DMS53 treated with DMSO at 0.1 percent for 48 hours (cell line): ENCODE data around the gene LAMA5.

Source experiments
- DNase-seq: peaks from one replicate; lab custom pipeline; 2025; ENCODE audit not compliant: unreplicated experiment; lab: John Stamatoyannopoulos, UW

The LAMA5 gene

GRCh38 chr20:62305149-62305764 lies 61.9 kb downstream of the LAMA5 start:
- DNase-seq = no peak

- DNase-seq = no peak
Measured at GRCh38 chr20:62304331-62305148, 62.6 kb downstream of the LAMA5 start.

GRCh38 chr20:62303340-62304226 lies 63.5 kb downstream of the LAMA5 start:
- DNase-seq = no peak

GRCh38 chr20:62303062-62303339 lies 64.1 kb downstream of the LAMA5 start:
- DNase-seq = no peak

DNA sequence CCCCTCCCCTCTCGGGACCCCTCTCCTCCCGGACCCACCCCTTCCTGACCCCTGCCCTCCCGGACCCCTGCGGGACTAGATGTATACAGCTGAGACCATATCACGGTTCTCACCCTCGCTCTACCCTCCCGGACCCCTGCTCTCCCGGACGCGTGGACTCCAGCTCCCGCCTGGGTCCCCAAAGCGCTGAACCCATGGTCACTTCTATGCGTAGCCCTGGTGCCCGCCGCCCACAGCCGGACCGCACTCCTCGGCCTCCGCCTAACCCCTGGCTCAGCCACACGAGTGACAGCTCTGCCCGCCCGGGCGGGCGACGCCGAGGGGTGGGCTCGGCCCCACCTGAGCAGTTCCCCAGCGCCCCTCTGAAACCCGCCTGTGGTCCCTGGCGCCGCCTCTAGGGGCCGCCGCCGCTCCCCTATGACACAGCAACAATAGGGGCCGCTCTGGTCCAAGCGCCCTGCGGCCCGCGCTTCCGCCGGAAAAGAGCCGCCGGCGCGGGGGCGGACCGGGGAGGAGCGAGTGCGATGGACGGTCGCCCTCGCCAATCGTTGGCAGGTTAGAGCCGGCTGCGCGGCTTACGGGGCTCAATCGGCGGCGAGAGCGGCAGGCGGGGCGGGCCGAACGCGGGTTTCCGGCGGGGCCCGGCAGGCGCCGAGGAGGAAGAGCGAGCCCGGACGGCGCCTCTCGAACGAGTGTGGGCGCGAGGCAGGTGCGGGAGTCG lies 64.6 kb downstream of the LAMA5 start, which contains the start of gene ADRM1:
ADRM1 (plus strand) TSS at position 657 of the 721 bp plus-strand sequence. CDS start 572 bp downstream, outside the sequence.
- peak; percentile 89 for DNase-seq

DNA sequence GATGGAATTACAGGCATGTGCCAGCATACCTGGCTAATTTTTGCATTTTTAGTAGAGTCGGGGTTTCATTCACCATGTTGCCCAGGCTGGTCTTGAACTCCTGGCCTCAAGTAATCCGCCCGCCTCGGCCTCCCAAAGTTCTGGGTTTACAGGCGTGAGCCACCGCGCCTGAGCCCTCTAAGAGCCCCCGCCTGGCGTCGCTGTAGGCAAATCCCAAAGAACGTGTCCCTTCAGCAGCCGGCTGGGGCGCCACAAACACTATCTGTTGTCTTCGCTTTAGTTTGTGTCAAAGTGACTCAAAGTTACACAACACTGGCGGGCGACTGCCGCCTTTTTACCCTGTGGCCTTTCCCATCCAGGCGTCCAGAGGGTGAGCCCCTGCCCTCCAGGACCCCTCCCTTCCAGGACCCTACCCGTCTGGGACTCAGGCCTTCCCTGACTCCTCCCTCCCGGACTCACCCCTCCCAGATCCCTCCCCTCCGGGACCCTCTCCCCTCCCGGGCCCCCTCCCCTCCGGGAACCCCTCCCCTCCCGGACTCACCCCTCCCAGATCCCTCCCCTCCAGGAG lies 65.3 kb downstream of the LAMA5 start:
- DNase-seq = peak; percentile 91

DNA sequence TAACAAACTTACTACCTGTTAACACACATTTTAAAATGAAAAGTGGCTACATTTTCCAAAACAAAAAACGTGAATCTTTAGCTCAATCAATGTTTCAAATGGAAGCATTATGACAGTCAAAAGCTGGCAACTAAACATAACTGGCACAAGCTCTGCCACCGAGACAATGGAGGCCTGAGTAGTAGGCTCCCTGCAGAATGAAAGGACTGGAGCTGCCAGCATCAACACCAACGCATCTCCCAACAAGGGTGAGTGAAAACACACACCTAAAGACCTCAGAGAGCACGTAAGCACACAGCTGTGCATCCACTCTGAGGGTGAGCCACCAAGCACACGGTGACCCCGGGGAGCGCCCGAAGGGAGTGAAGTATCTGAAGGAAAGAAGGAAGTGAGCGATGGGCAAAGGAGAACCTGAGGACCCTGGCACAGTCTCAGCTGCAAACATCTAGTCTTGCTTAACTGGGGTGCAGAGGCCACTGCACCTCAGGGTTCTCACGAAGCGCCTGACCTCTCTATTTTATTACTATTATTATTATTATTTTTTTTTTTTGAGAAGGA lies 65.9 kb downstream of the LAMA5 start:
- no peak for DNase-seq

GRCh38 chr20:62300319-62300718 lies 66.8 kb downstream of the LAMA5 start:
- DNase-seq = no peak

DNA sequence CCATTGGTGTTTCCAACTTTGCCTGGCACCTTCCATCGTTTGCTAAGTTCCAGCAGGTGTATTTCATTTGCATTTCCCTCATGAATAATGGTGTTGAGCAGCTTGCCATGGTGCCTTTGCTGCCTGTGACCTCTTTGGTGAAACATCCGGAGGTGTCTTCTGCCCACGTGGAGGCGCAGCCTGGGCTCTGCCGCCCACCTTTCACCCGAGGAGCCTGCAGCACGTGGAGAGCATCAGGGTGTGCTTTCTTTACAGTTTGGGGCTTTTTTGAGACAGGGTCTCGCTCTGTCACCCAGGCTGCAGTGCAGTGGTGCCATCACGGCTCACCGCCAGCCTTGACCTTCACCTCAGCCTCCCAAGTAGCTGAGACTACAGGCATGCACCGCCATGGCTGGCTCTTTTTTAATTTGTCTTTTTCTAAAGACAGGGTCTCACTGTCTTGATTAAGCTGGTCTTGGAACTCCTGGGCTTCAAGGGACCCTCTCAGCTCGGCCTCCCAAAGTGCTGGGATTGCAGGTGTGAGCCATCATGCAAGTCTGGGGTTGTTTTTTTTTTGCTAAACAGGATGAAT lies 67.4 kb downstream of the LAMA5 start:
- no peak for DNase-seq

GRCh38 chr20:62298577-62299249 lies 68.4 kb downstream of the LAMA5 start:
- no peak for DNase-seq

- DNase-seq = no peak
Measured at GRCh38 chr20:62297449-62298227, 69.5 kb downstream of the LAMA5 start.

GRCh38 chr20:62296724-62297448 lies 70.2 kb downstream of the LAMA5 start:
- no peak for DNase-seq

GRCh38 chr20:62294516-62294915 lies 72.6 kb downstream of the LAMA5 start:
- DNase-seq = no peak

DNA sequence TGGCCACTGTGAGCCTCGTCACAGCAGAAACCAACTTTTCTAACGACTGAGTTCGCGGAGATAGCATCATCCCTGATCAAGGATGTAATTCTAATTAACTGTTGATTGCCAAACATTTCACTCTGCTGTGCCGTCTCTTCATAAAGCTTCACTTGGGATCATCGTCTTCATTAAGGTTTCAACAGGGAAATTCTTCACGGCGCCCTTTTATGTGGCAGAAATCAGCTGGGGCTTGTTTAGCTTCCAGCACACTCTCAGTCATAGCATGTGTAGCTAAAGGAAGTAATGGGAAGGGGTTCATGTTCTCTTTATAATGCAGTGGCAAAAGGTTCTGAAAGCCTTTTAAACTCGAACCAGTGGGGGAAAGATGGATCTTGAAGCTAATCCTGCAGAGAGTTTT lies 73.2 kb downstream of the LAMA5 start:
- DNase-seq = no peak

DNA sequence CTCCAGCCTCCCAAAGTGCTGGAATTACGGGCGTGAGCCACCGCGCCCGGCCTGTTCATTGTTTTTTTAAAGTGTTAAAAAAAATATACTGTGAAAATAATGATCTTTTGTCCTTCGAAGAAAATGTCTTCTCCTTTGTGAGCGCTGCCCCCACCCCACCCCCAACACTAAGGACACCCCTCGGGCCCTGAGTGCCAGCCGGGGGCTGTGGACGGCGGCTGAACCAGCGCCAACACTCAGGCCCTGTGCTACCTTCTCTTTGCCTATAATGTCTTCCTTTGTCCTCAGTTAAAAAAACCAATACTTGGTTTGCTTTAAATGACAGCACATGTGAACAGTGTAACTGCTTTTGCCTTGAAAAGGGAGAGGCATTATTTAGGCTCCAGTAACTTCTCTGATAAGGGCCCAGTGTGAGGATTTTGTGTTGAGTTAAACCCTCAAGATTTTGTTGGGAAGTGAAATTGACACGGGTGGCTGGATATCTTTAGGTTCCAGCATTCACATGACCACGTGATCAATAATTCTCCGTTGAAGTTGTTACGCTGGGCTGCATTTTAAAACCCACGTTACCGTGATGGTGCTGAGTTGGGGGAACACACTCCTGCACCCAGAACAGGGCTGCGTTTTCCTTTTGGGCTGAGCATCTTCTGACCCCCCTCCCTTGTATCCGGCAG lies 73.9 kb downstream of the LAMA5 start:
- no peak for DNase-seq

DNA sequence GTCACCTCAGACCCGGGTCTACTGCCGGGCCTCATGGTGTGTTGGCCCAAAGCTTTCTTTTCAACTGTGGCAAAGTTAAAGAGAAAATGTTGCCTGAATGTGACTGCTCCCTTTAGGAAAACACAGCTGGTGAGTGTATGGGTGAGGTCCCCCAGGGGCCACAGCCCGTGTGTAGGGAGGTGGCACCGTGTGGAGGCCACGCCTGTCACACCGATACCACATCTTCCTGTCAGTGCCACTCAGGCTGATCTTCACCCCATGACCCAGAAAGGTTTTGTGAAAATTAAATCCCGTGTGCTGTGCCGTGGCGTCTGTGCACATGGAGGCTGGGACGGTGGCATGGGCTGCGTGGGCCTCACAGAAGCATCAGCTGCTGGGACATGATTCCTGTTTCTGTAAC lies 75.0 kb downstream of the LAMA5 start:
- DNase-seq = no peak

- DNase-seq = no peak
Measured at GRCh38 chr20:62291251-62292066, 75.7 kb downstream of the LAMA5 start.
